Measurements from ENCODE around the gene EDAR.

- no peak for TF ChIP-seq EZH2 (IDR thresholded peaks at IDR 0.05; ENCODE audit: low read length, missing control alignments)
- TF ChIP-seq CTCF (conservative IDR thresholded peaks at IDR 0.05 in 1 of 2, IDR thresholded peaks at IDR 0.05 in 1 of 2; ENCODE audit: low read depth in 1 of 2, low read length in 2 of 2): no peak
Observed at GRCh38 chr2:108911401-108911800, 77.6 kb downstream of the EDAR start.

Data from fibroblast of lung (primary cell).